ENCODE results near the gene ROBO2.

ROBO2 gene

DNA sequence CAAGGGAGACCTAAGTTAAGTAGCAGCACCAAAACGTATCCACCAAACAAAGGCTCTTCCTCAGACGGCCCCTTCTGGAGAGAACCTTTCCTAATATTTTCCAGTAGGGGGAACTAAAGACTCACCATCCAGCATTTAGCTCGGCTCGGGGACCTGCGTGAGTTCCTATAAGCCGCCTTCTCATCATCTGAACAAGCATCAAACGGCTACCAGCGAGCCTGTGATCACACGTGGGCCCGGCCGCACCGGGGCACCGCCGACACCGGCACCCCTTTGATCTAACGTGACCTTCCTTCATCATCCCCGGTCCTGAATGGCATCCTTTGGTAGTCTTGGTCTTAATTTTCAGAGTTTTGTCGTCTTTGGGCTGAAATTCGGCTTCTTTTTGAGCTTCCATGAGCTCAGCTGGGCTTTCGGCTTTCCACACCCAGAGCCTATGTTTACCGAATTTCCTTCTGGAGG is 1.4 kb upstream of the ROBO2 start:
- no peak for TF ChIP-seq POLR2A (IDR thresholded peaks at IDR 0.05; ENCODE audit: low read depth, low read length)
- DNase-seq (ENCODE audit: insufficient read length) (no peak), FAIRE-seq (no peak)

DNA sequence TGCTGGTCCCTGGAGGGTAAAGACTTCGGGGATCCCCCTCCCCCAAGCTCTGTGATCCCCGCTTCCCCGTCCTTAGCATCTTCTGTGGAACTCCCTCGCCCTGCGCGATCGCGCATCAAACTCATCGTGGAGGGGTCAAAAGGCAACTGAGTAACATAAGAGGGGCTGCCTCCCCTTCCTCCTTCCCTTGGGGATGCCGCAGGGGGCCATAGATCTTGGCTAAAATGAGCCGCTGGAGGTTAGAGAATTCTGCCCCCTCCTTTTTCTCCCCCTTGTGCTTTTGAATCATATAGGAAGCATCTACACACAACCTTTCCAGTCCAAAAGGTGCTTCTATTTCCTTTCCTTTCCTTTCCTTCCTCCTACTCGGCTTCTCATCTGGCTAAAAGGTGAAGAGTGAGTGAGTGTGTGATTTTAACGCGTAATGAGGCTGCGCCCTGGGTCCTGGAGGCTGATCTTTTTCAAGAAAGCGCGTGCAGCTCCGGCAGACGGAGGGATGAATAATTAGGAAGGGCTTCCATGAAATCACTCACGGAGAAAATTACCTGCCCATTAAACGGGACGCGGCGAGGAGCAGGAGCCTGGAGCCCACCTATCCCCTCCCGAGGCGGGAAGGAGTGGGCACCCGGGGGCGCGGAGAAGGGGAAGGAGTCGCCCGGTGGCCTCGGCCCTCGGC is 831 bp upstream of the ROBO2 start:
- FAIRE-seq = no peak
- DNase-seq (ENCODE audit: insufficient read length) = no peak
- no peak for TF ChIP-seq TAF1 (IDR thresholded peaks at IDR 0.05; ENCODE audit: borderline replicate concordance, low read depth, low read length)
- TF ChIP-seq POLR2AphosphoS5 (IDR thresholded peaks at IDR 0.05; ENCODE audit: low read depth, low read length) = no peak
- no peak for TF ChIP-seq POLR2A (IDR thresholded peaks at IDR 0.05; ENCODE audit: low read depth, low read length)

DNA sequence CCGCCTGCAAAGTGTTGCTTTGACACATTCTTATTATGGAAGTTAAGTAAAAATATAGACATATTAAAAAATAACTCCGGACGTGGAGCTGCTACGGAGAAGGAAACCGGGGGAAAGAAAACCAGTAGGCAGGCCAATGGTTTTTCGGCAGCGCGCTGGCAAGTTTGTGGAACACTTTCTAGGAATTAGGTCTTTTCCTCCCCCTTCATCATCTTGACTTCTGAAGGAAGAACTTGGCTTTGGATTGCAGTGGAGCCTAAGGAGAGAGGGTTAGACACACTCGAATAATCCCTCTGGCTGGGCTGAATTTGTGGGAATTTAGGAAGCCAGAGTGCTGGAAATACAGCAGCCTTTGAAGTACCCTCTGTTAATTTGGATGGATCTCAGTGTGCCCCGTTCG is 317 bp downstream of the ROBO2 start:
- FAIRE-seq (no peak), DNase-seq (ENCODE audit: insufficient read length) (no peak)

DNA sequence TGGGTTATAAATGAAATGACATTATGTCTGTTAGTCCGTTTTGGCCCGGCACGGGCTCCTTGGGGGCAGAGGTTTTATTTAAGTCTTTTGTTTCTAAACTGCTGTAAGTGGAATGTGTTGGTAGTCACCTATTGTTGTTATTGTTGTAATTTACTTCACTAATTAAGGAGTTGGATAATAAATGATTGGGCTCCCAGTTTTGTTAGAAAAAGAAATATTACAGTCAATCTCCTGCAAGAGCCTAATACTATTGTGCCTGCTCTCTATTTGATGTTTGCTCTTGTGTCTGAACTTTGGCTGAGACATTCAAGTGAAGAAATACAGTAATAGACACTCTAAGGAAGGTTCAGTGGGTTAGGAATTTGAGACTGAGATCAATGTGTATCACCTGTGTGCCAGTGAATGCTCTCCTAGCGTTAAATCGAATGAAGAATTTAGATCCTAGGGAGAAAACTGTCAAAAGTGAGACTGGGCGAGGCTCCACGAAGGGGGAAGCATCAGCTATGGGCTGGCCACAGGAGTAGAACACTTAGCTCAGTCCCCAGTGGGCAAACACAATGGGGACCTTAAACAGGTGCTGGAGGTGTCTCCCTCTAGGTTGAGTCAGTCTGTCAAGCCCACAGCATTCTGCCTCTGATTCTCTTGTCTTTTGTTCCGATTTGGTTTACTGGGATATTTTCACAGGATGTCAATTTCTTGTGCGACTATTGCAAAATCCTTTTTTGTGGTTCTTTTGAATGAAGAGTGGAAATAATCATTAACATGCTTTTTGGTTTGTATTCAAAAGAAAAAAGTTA is 1.2 kb downstream of the ROBO2 start:
- FAIRE-seq = no peak
- no peak for TF ChIP-seq POLR2A (IDR thresholded peaks at IDR 0.05; ENCODE audit: low read depth, low read length)
- no peak for TF ChIP-seq TAF1 (IDR thresholded peaks at IDR 0.05; ENCODE audit: borderline replicate concordance, low read depth, low read length)
- no peak for TF ChIP-seq POLR2AphosphoS5 (IDR thresholded peaks at IDR 0.05; ENCODE audit: low read depth, low read length)
- DNase-seq (ENCODE audit: insufficient read length) = no peak

More for the DNA sequence above, 317 bp downstream of the ROBO2 start:
- no peak for TF ChIP-seq POLR2AphosphoS5 (IDR thresholded peaks at IDR 0.05; ENCODE audit: low read depth, low read length)
- TF ChIP-seq TAF1 (IDR thresholded peaks at IDR 0.05; ENCODE audit: borderline replicate concordance, low read depth, low read length) = no peak
- no peak for TF ChIP-seq POLR2A (IDR thresholded peaks at IDR 0.05; ENCODE audit: low read depth, low read length)

DNA sequence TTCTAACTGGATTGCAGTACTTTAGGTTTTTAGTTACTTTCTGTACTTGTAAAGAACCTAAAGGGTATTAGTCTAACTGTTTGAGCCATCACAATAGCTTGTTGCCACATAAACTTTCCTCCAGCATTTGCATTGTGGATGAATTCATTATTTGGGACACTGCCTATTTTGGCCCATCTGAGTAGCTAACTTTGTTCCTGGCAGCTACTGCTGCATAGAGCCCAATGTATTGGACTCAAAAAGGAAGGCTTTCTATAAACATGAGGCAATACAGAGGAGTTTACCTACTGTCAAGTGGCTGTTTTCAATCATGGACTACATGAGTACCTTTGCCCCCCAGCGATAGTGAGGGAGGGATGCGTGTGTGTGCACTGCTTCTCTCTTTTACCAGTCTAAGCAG is 1.9 kb downstream of the ROBO2 start:
- no peak for TF ChIP-seq POLR2A (IDR thresholded peaks at IDR 0.05; ENCODE audit: low read depth, low read length)
- TF ChIP-seq TAF1 (IDR thresholded peaks at IDR 0.05; ENCODE audit: borderline replicate concordance, low read depth, low read length) = no peak
- TF ChIP-seq POLR2AphosphoS5 (IDR thresholded peaks at IDR 0.05; ENCODE audit: low read depth, low read length) = no peak
- DNase-seq (ENCODE audit: insufficient read length) = no peak
- no peak for FAIRE-seq

DNA sequence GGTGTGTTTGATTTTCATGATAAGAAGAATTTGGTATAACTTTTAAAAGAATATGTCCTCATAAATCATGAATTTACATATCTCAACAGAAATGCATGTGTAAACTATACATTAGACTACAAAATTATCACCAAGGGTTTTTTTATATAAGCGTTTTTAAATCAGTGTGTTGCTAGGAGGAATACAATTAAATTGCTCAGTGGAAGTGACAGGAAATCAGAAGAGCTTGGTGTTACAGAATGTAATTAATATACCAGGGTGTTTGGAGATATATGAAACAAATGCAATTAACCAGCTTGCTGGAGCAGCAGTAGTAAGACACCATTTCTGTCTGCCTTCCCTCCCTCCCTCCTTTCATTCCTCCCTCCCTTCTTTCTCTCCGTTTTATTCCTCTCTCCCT is 2.4 kb downstream of the ROBO2 start:
- FAIRE-seq = no peak
- TF ChIP-seq TAF1 (IDR thresholded peaks at IDR 0.05; ENCODE audit: borderline replicate concordance, low read depth, low read length) (no peak), POLR2A (IDR thresholded peaks at IDR 0.05; ENCODE audit: low read depth, low read length) (no peak), POLR2AphosphoS5 (IDR thresholded peaks at IDR 0.05; ENCODE audit: low read depth, low read length) (no peak)

DNA sequence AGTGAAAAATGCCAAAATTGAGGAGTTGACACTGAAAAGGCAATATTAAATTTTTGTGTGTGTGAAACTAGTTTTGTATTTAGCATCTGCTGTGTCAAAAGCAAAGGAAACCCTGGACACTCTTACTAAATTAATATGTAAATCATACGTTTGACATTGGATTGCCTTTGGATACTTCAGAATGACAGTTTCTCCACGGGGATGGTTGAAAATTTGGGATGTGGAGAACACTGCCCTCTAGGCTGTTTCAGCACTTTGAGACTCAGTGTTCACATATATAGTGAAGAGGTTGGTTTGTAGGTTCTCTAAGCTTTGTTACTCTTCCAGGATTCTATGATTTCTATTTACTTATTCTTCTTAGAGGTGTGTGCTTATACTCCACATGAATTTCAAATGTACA is 3.0 kb downstream of the ROBO2 start:
- FAIRE-seq (no peak), DNase-seq (ENCODE audit: insufficient read length) (no peak)
- TF ChIP-seq POLR2A (IDR thresholded peaks at IDR 0.05; ENCODE audit: low read depth, low read length) = no peak
- no peak for TF ChIP-seq POLR2AphosphoS5 (IDR thresholded peaks at IDR 0.05; ENCODE audit: low read depth, low read length)
- no peak for TF ChIP-seq TAF1 (IDR thresholded peaks at IDR 0.05; ENCODE audit: borderline replicate concordance, low read depth, low read length)

More for the DNA sequence above, 2.4 kb downstream of the ROBO2 start:
- no peak for DNase-seq (ENCODE audit: insufficient read length)

DNA sequence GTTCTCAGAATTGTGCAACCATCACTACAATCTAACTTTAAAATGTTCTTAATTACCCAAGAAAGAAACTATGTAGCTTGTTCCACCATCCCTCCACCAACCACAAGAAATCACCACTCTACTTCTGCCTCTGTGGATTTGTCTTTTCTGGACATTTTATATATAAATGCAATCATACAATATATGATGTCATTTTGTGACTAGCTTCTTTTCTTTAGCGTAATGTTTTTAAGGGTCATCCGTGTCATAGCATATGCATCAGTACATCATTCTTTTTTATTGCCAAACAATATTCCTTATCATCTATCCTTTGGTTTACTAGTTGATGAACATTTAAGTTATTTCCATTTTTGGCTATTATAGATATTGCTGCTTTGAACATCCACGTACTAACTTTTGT is 5.8 kb downstream of the ROBO2 start:
- TF ChIP-seq TAF1 (IDR thresholded peaks at IDR 0.05; ENCODE audit: borderline replicate concordance, low read depth, low read length) = no peak
- FAIRE-seq (no peak), DNase-seq (ENCODE audit: insufficient read length) (no peak)

DNA sequence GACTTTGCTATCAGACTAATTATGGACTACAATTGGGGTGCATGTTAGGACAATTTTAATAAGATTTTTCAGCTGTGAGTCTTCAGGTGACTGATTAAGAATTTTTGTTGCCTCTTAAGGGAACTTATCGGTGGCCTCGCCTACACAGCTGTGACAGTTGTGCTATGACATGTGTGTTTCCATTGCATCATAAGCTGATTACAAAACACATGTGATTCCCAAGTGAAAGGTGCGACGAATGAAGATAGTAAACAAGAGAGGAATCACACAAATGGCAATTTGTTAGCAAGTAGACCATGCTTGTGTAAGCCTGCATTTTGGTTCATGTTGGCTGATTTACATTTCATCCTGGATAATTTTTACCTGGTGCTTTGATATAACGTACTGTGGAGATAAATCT is 8.3 kb downstream of the ROBO2 start:
- FAIRE-seq (no peak), DNase-seq (ENCODE audit: insufficient read length) (no peak)
- TF ChIP-seq POLR2AphosphoS5 (IDR thresholded peaks at IDR 0.05; ENCODE audit: low read depth, low read length) = no peak
- TF ChIP-seq POLR2A (IDR thresholded peaks at IDR 0.05; ENCODE audit: low read depth, low read length) = no peak
- TF ChIP-seq TAF1 (IDR thresholded peaks at IDR 0.05; ENCODE audit: borderline replicate concordance, low read depth, low read length) = no peak

DNA sequence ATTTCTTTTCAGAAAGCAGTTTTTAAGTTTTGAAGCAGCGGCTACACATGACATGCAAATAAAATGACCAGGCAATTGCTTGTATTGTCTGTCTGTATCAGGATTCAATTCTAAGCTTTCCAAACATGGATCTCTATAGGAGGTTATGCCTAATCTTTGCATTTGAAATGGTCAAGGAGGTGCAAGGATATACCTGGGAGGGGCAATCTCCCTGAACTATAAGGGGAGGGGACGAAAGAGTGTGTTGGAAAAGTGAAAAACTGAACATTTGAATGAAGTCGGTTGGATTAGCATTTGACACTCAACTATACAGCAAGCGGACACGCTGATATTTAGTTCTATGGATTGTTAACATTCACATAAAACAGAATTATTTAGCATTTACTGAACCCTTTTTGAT is 11.7 kb downstream of the ROBO2 start:
- FAIRE-seq (no peak), DNase-seq (ENCODE audit: insufficient read length) (no peak)
- TF ChIP-seq TAF1 (IDR thresholded peaks at IDR 0.05; ENCODE audit: borderline replicate concordance, low read depth, low read length) (no peak), POLR2AphosphoS5 (IDR thresholded peaks at IDR 0.05; ENCODE audit: low read depth, low read length) (no peak)

DNA sequence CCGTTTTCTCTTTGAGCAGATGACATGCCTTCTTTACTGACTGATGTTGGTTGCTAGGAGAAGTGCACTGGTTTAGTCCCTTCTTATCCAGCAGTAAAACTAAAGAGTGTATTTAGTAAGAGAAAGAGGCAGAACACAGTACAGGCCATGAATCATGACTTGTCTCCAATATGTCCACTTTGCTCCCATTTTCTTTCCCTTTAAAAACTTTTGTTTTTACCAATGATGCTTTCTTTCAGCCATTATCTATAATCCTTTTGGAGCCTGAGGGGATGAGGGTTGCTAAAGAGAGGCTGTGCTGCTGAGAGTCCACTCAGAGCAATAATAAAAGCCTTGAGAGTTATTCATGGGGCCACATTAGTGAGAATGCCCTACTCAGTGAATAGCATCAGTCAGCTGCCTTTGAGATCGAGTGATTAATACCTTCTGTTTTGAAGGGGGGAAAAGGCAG is 12.2 kb downstream of the ROBO2 start:
- DNase-seq (ENCODE audit: insufficient read length) (no peak), FAIRE-seq (no peak)
- TF ChIP-seq POLR2A (IDR thresholded peaks at IDR 0.05; ENCODE audit: low read depth, low read length) = no peak
- no peak for TF ChIP-seq TAF1 (IDR thresholded peaks at IDR 0.05; ENCODE audit: borderline replicate concordance, low read depth, low read length)
- TF ChIP-seq POLR2AphosphoS5 (IDR thresholded peaks at IDR 0.05; ENCODE audit: low read depth, low read length) = no peak

All from GM12892 (cell line).